Heart right ventricle (tissue), 16 donors: ENCODE measurements around the gene DAB2IP. TPM values are rescaled to one million over a fixed set of nuclear protein-coding genes. Genes with fewer than 3 reads are reported as not detected.

Experiments used
- ATAC-seq, 8 donors: fragments of 200-7000 bp; cut with Tn5 transposase; one replicate each; pipeline ENCODE4 v1.9.1; 2020; ENCODE audit warnings: mild to moderate bottlenecking in 8 of 8, moderate library complexity in 8 of 8, moderate number of reproducible peaks in 1 of 8
- DNase-seq, 2 donors: peaks; one replicate each; pipeline ENCODE4 v3.0.0-alpha.2; 2020
- H3K27ac ChIP-seq, 10 donors: fragments of 200-600 bp; sonication (generic) in 2 of 10; one replicate each; pipeline versions ENCODE4 v1.5.0 to v1.8.0; 2020 to 2022; ENCODE audit warnings: mild to moderate bottlenecking in 3 of 10
- H3K27me3 ChIP-seq, 7 donors: fragments of 200-600 bp; one replicate each; pipeline ENCODE4 v1.8.0; 2021 to 2022; ENCODE audit warnings: mild to moderate bottlenecking in 2 of 7
- H3K36me3 ChIP-seq, 9 donors: fragments of 200-600 bp; sonication (generic) in 1 of 9; one replicate each; pipeline versions ENCODE4 v1.5.0 to v1.8.0; 2020 to 2022; ENCODE audit warnings: mild to moderate bottlenecking in 2 of 9
- H3K4me1 ChIP-seq, 9 donors: fragments of 200-600 bp; sonication (generic) in 1 of 9; one replicate each; pipeline versions ENCODE4 v1.5.0 to v1.8.0; 2020 to 2022; ENCODE audit warnings: mild to moderate bottlenecking in 4 of 9
- H3K4me3 ChIP-seq, 10 donors: fragments of 200-600 bp; sonication (generic) in 2 of 10; one replicate each; pipeline versions ENCODE4 v1.5.0 to v1.8.0; 2020 to 2022; ENCODE audit warnings: mild to moderate bottlenecking in 7 of 10, moderate library complexity in 2 of 10
- H3K9me3 ChIP-seq, 11 donors: fragments of 200-600 bp in 10 of 11; sonication (generic) in 2 of 11; one replicate each; pipeline versions ENCODE4 v1.5.0 to v1.8.0; 2013 to 2022; ENCODE audit warnings: mild to moderate bottlenecking in 2 of 11, control low read depth in 1 of 11, moderate library complexity in 1 of 11
- WGBS, 2 donors: extraction: QIAGEN DNeasy Blood & Tissue Kit; methylation state at CpG; one replicate each; pipeline ENCODE4 v1.1.7; 2013; ENCODE audit warnings: inconsistent platforms in 1 of 2; 5-methylcytosine and 5-hydroxymethylcytosine counted together
- intact Hi-C, 10 donors: fragments of 100-400 bp; cut with DNase I; formaldehyde crosslinking; loops; one replicate each; pipeline versions ENCODE4 v1.11.1 to v1.14.2; 2022
- long read RNA-seq, 3 donors: library from polyadenylated mRNA; unstranded; transcript quantifications; one replicate each; pipeline ENCODE4 v2.0.0, GENCODE V29; 2020 to 2021
- polyA plus RNA-seq, 2 donors: library from polyadenylated mRNA; stranded (reverse); fragments of 200-250 nt; gene quantifications; one replicate each; pipeline ENCODE4 v1.2.3, GENCODE V29; 2013
- total RNA-seq, 10 donors: library from RNA; stranded (reverse); fragmentation: NEBNext Ultra II Directional in 3 of 10; extraction: Animal tissue kit (Norgen Biotek cat#: 25700) in 3 of 10; gene quantifications; one replicate each; pipeline versions ENCODE4 v1.2.1 to v1.2.4, GENCODE V29; 2021 to 2023
- TF ChIP-seq, protein P1 (sequence below), 9 donors: fragments of 200-600 bp; sonication (generic) in 2 of 9; IDR thresholded peaks; one replicate each; pipeline versions ENCODE4 v1.5.0 to v1.8.0; 2021 to 2022; ENCODE audit warnings: antibody characterized with exemption in 9 of 9, mild to moderate bottlenecking in 5 of 9, moderate library complexity in 1 of 9
- donor health status: Arrhythmogenic right ventricular cardiomyopathy.
- donor health status: ischemic (EF 13 %, LVEDD 7.1; RV severe dilation, severe dysfunction).
- donor health status: healthy with polysubstance abuse.
- donor health status: DM: no; HTN: yes; CAD: no.
- donor health status: DM: no; HTN: no; CAD: no.
- donor health status: ischemic (EF 25% LVEDD 6.9; RV normal size, moderate dysfunction).
- donor health status: ischemic (EF 25% LVEDD 5.7; RV mildly dilated, moderate dysfunction).
- donor health status: healthy.
- donor health status: DM: yes; HTN: yes; CAD: no.
- donor health status: Ischemic cardiomyopathy.
- donor health status: ischemic (EF 35%, LVEDD 5.7; RV mildly dilated, moderate dysfunction).
- donor health status: nonischemic (EF 11% LVEDD 7.7; RV severe dilation, severe dysfunction).
- donor health status: DM: yes; HTN: yes; CAD: no.
- donor health status: PGD.
- donor health status: ischemic (EF 29% LVEDD 5.4; RV normal size, mild dysfunction).
- donor health status: nonischemic (EF 23%, LVEDD 6.1; RV moderate dilation, normal function).

The DAB2IP gene
- 10 to 100 TPM; 48.1 to 71.1 (median 56.5) TPM for total RNA-seq
- polyA plus RNA-seq, result 10 to 100 TPM; 18.1 to 36.5 TPM
- long read RNA-seq, donor 1, partial matches to known transcripts, result 48 of 52 reads
- long read RNA-seq, donor 1, other reads (novel, unspliced or antisense), result 4 of 52 reads
- long read RNA-seq, donor 2, partial matches to known transcripts, result 15 of 70 reads
- long read RNA-seq, donor 2, other reads (novel, unspliced or antisense), result 55 of 70 reads
- long read RNA-seq, donor 3, partial matches to known transcripts, result 20 of 127 reads
- long read RNA-seq, donor 3, other reads (novel, unspliced or antisense), result 107 of 127 reads

DNA sequence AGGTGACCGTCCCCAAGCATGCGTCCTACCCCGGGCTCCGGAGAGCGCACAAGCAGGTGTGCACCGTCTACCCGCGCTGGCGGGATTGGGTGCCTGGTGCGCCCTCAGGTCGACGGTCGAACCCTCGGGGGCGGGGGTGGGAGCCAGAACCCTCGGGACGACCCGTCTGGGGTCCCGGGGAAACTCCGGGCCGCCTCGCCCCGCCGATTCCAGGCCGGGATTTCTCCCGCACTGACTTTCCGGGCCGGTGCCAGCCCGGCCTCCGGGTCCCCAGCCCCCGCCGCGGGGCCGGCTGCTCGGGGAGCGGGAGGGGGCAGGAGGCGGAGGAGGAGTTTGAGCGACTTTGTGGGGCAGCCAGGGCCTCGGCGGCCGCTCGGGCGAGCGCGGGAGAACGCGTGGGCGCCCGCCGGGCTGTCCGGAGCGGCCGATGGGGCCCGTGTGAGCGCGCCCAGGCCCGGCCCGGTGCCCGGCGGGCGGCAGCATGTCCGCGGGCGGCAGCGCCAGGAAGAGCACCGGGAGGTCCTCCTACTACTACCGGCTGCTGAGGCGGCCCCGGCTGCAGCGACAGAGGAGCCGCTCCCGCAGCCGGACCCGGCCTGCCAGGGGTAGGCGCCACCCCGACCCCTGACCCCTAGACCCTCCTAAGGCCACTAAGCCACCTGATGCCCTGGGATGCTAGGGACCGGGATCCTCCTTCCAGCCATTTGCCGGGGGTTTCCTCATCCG lies at the start of gene DAB2IP:
TSS of gene DAB2IP (plus strand) at position 340 of the 726 bp plus-strand sequence. CDS start at position 482, 142 bp downstream.
- Histone ChIP-seq H3K27me3 (peaks cover 0 to 44% (median 0%) of the 10 kb centered on the region in 7 donors), H3K9me3 (no peaks in the 10 kb centered on the region), H3K4me3 (peak within 1 kb of the TSS; percentile 60 to 79 (median 74)), H3K4me1 (peaks cover 22 to 86% (median 62%) of the 10 kb centered on the region in 9 donors), H3K27ac (peak within 1 kb of the TSS; percentile 81 to 97 (median 94)), H3K36me3 (peaks cover 0 to 5% (median 0%) of the 10 kb centered on the region in 9 donors)
- TF ChIP-seq, protein P1, sequence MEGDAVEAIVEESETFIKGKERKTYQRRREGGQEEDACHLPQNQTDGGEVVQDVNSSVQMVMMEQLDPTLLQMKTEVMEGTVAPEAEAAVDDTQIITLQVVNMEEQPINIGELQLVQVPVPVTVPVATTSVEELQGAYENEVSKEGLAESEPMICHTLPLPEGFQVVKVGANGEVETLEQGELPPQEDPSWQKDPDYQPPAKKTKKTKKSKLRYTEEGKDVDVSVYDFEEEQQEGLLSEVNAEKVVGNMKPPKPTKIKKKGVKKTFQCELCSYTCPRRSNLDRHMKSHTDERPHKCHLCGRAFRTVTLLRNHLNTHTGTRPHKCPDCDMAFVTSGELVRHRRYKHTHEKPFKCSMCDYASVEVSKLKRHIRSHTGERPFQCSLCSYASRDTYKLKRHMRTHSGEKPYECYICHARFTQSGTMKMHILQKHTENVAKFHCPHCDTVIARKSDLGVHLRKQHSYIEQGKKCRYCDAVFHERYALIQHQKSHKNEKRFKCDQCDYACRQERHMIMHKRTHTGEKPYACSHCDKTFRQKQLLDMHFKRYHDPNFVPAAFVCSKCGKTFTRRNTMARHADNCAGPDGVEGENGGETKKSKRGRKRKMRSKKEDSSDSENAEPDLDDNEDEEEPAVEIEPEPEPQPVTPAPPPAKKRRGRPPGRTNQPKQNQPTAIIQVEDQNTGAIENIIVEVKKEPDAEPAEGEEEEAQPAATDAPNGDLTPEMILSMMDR (IDR thresholded peaks at IDR 0.05), result no peak
- peak; percentile 61 to 83 (median 68) for ATAC-seq
- intact Hi-C loops, result no loop called here
- DNase-seq, result peak; percentile 69
- WGBS, 2 donors, result 2% methylated on average over 70 to 79 of the region's 79 CpGs

DNA sequence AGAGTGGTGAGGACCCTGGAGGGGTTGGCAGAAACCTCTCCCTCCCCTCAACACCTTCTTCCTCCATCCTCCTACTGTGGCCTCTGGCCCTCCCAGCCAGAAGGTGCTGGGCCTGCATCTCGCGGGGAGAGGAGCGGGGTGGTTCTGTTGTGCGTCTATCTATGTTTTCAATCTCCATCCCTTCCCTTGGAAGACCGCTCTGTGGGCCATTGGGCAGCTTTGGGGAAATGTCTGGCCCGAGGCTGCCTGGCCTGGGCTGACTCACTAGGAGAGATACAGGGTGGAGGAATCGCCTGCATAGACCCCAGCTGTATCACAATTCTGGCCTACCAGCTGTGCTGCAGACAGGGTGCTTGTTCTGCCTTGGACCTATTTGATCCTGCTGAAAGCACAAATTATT lies 48.4 kb upstream of the DAB2IP start:
- Histone ChIP-seq H3K9me3 (no peaks in the 10 kb centered on the region), H3K4me1 (peaks cover 17 to 93% (median 73%) of the 10 kb centered on the region in 9 donors), H3K4me3 (no peak overlapping the region), H3K36me3 (no peaks in the 10 kb centered on the region), H3K27ac (peak overlapping the region in 3 of 10 donors; percentile 42 to 93 (median 77)), H3K27me3 (peaks cover 0 to 29% (median 0%) of the 10 kb centered on the region in 7 donors)
- 88 to 91% methylated on average over 7 of the region's 7 CpGs for WGBS, 2 donors
- DNase-seq (no peak), ATAC-seq (no peak)
- intact Hi-C loops, result loop anchor here in 3 of 10 donors (5.0 kb wide), 1 partner anchor 46 kb away; no protein-coding TSS in a partner anchor
- TF ChIP-seq, protein P1 (IDR thresholded peaks at IDR 0.05), result no peak

DNA sequence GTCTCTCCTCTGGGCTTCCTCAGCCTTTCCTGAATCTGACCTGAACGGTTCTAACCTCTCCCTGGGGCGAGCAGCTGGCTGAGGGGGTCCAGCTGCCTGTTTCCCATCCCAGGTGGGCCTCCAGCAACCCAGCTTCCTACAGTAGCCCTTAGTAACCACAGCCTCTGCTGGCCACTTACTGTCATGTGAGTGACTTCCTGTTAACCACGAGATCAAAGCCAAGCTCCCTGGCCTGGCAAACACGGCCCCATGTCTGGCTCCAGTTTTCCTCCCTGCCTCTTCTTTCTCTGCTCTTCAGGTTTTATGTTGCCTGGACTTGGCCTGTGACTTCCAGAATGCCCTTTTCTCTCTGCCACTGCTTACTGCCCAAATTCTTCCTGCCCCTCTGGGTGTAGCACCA lies 47.2 kb upstream of the DAB2IP start:
- H3K36me3 ChIP-seq, result no peaks in the 10 kb centered on the region
- DNase-seq (peak in 1 of 2 donors; percentile 43), ATAC-seq (peak in 4 of 8 donors; percentile 13 to 26 (median 20))
- intact Hi-C loops, result loop anchor here in 3 of 10 donors (5.0 kb wide), 1 partner anchor 47 kb away; no protein-coding TSS in a partner anchor
- H3K27me3 ChIP-seq, result peaks cover 0 to 22% (median 0%) of the 10 kb centered on the region in 7 donors
- TF ChIP-seq, protein P1 (IDR thresholded peaks at IDR 0.05), result peak in 1 of 9 donors; percentile 8
- no peaks in the 10 kb centered on the region for H3K9me3 ChIP-seq
- WGBS, 2 donors, result 28 to 35% methylated on average over 4 of the region's 4 CpGs
- H3K27ac ChIP-seq, result peak overlapping the region in 8 of 10 donors; percentile 36 to 93 (median 67)
- peaks cover 25 to 96% (median 80%) of the 10 kb centered on the region in 9 donors for H3K4me1 ChIP-seq
- H3K4me3 ChIP-seq, result no peak overlapping the region

DNA sequence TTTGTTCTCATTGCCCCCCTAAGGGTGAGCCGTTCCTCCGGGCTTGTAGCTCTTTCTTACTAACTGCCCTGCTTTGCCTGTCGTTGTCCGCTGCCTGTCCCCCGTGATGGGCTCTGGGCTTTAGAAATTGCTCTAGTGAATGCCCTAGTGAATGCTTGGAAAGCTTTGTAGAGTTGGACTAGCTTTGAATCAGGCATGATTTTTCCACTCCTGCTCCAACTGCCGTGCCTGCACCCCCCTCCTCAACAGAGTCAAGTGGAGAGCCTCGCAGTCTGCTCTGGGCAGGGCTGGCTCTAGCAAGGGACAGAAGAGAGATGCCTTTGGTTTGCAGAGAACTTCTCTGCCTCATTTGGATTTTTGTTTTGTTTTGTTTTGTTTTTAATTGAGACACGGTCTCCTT lies 46.8 kb upstream of the DAB2IP start:
- Histone ChIP-seq H3K9me3 (no peaks in the 10 kb centered on the region), H3K4me3 (no peak overlapping the region), H3K36me3 (no peaks in the 10 kb centered on the region), H3K27ac (peak overlapping the region in 8 of 10 donors; percentile 36 to 93 (median 67)), H3K27me3 (peaks cover 0 to 17% (median 0%) of the 10 kb centered on the region in 7 donors), H3K4me1 (peaks cover 29 to 99% (median 84%) of the 10 kb centered on the region in 9 donors)
- TF ChIP-seq, protein P1 (IDR thresholded peaks at IDR 0.05), result no peak
- ATAC-seq (no peak), DNase-seq (no peak)
- intact Hi-C loops, result loop anchor here in 4 of 10 donors (5.0 kb wide), 2 partner anchors 42 to 47 kb away; no protein-coding TSS in a partner anchor
- WGBS, 2 donors, result 60 to 69% methylated on average over 8 of the region's 8 CpGs
